HEK293 (cell line): Measurements from ENCODE around the gene MPC2.
A peak's percentile ranks its signal among the peaks of the same experiment; 100 is the strongest.

ENCODE experiments used
- HIC1 ChIP-seq: fragments of 450-650 bp; formaldehyde crosslinking; IDR thresholded peaks from 2 replicates; pipeline ENCODE4 v1.5.1; 2016; ENCODE audit warnings: missing biosample characterization, missing genetic modification characterization
- HOXA7 ChIP-seq: sonication (generic); formaldehyde crosslinking; IDR thresholded peaks from 2 replicates; pipeline ENCODE4 v1.8.1; 2022; ENCODE audit warnings: missing genetic modification reagents, borderline replicate concordance
- MEIS1 ChIP-seq: sonication (generic); formaldehyde crosslinking; IDR thresholded peaks from 2 replicates; pipeline ENCODE4 v1.8.1; 2022; ENCODE audit warnings: missing genetic modification reagents, mild to moderate bottlenecking, borderline replicate concordance
- OSR2 ChIP-seq: fragments of 450-650 bp; formaldehyde crosslinking; IDR thresholded peaks from 2 replicates; pipeline ENCODE4 v1.5.1; 2016; ENCODE audit warnings: missing biosample characterization, missing genetic modification characterization
- PRDM2 ChIP-seq: fragments of 450-650 bp; formaldehyde crosslinking; IDR thresholded peaks from 2 replicates; pipeline ENCODE4 v1.5.1; 2016; ENCODE audit warnings: missing biosample characterization, missing genetic modification characterization, borderline replicate concordance
- RBAK ChIP-seq: fragments of 450-650 bp; formaldehyde crosslinking; IDR thresholded peaks from 2 replicates; pipeline ENCODE4 v1.5.1; 2016; ENCODE audit warnings: missing biosample characterization, missing genetic modification characterization
- SP7 ChIP-seq: fragments of 450-650 bp; formaldehyde crosslinking; IDR thresholded peaks from 2 replicates; pipeline ENCODE4 v1.5.1; 2016; ENCODE audit warnings: missing biosample characterization, missing genetic modification characterization
- ZBTB17 ChIP-seq: fragments of 450-650 bp; formaldehyde crosslinking; IDR thresholded peaks from 2 replicates; pipeline ENCODE4 v1.5.1; 2016; ENCODE audit warnings: missing biosample characterization, missing genetic modification characterization
- ZBTB7A ChIP-seq: fragments of 450-650 bp; formaldehyde crosslinking; IDR thresholded peaks from 2 replicates; pipeline ENCODE4 v1.5.1; 2016; ENCODE audit warnings: low read depth, missing biosample characterization, missing genetic modification characterization
- ZBTB8A ChIP-seq: fragments of 450-650 bp; formaldehyde crosslinking; IDR thresholded peaks from 2 replicates; pipeline ENCODE4 v1.5.1; 2016; ENCODE audit warnings: missing biosample characterization, missing genetic modification characterization
- ZNF112 ChIP-seq: fragments of 450-650 bp; formaldehyde crosslinking; IDR thresholded peaks from 2 replicates; pipeline ENCODE4 v1.5.0; 2017; ENCODE audit warnings: missing biosample characterization, missing genetic modification characterization
- ZNF133 ChIP-seq: fragments of 450-650 bp; formaldehyde crosslinking; IDR thresholded peaks from 2 replicates; pipeline ENCODE4 v1.5.1; 2016; ENCODE audit warnings: missing biosample characterization, missing genetic modification characterization
- ZNF138 ChIP-seq: fragments of 450-650 bp; formaldehyde crosslinking; IDR thresholded peaks from 2 replicates; pipeline ENCODE4 v1.5.1; 2016; ENCODE audit warnings: missing biosample characterization, missing genetic modification characterization, borderline replicate concordance
- ZNF18 ChIP-seq: fragments of 450-650 bp; formaldehyde crosslinking; IDR thresholded peaks from 2 replicates; pipeline ENCODE4 v1.5.1; 2016; ENCODE audit warnings: missing biosample characterization, missing genetic modification characterization
- ZNF23 ChIP-seq: fragments of 450-650 bp; formaldehyde crosslinking; IDR thresholded peaks from 2 replicates; pipeline ENCODE4 v1.5.1; 2016; ENCODE audit warnings: missing biosample characterization, missing genetic modification characterization, borderline replicate concordance
- ZNF324 ChIP-seq: fragments of 450-650 bp; formaldehyde crosslinking; IDR thresholded peaks from 2 replicates; pipeline ENCODE4 v1.5.1; 2016; ENCODE audit warnings: missing biosample characterization, missing genetic modification characterization
- ZNF37A ChIP-seq: fragments of 450-650 bp; IDR thresholded peaks from 2 replicates; pipeline ENCODE4 v1.5.1; 2018; ENCODE audit warnings: missing biosample characterization, missing genetic modification characterization
- ZNF426 ChIP-seq: fragments of 450-650 bp; formaldehyde crosslinking; IDR thresholded peaks from 2 replicates; pipeline ENCODE4 v1.5.1; 2017; ENCODE audit warnings: missing biosample characterization, missing genetic modification characterization, mild to moderate bottlenecking, inconsistent platforms, moderate library complexity
- ZNF48 ChIP-seq: fragments of 450-650 bp; formaldehyde crosslinking; IDR thresholded peaks from 2 replicates; pipeline ENCODE4 v1.5.1; 2016; ENCODE audit warnings: missing biosample characterization, missing genetic modification characterization
- ZNF501 ChIP-seq: fragments of 450-650 bp; formaldehyde crosslinking; IDR thresholded peaks from 2 replicates; pipeline ENCODE4 v1.5.1; 2016; ENCODE audit warnings: missing biosample characterization, missing genetic modification characterization
- ZNF560 ChIP-seq: fragments of 450-650 bp; formaldehyde crosslinking; IDR thresholded peaks from 2 replicates; pipeline ENCODE4 v1.5.1; 2017; ENCODE audit warnings: missing biosample characterization, missing genetic modification characterization, borderline replicate concordance
- ZNF571 ChIP-seq: fragments of 450-650 bp; formaldehyde crosslinking; IDR thresholded peaks from 2 replicates; pipeline ENCODE4 v1.5.0; 2017; ENCODE audit warnings: missing biosample characterization, missing genetic modification characterization
- ZNF768 ChIP-seq: fragments of 450-650 bp; formaldehyde crosslinking; IDR thresholded peaks from 2 replicates; pipeline ENCODE4 v1.5.1; 2018; ENCODE audit warnings: missing biosample characterization, mild to moderate bottlenecking, missing genetic modification characterization
- ZNF776 ChIP-seq: fragments of 450-650 bp; formaldehyde crosslinking; IDR thresholded peaks from 2 replicates; pipeline ENCODE4 v1.5.0; 2017; ENCODE audit warnings: missing biosample characterization, missing genetic modification characterization, borderline replicate concordance
- ZNF830 ChIP-seq: fragments of 450-650 bp; IDR thresholded peaks from 2 replicates; pipeline ENCODE4 v1.5.0; 2018; ENCODE audit warnings: missing biosample characterization, missing genetic modification characterization, low read depth, mild to moderate bottlenecking, moderate library complexity
- ZSCAN23 ChIP-seq: fragments of 450-650 bp; formaldehyde crosslinking; IDR thresholded peaks from 2 replicates; pipeline ENCODE4 v1.5.1; 2016; ENCODE audit warnings: missing biosample characterization, missing genetic modification characterization
- ZSCAN5A ChIP-seq: fragments of 450-650 bp; formaldehyde crosslinking; IDR thresholded peaks from 2 replicates; pipeline ENCODE4 v1.5.1; 2016; ENCODE audit warnings: missing biosample characterization, missing genetic modification characterization

Gene MPC2

GRCh38 chr1:167984886-167985489 is 48.1 kb upstream of the MPC2 start (continued):
- TF ChIP-seq ZBTB7A (tag by site-specific recombination): no peak
- peak; percentile 57 for TF ChIP-seq ZBTB17 (tag by site-specific recombination)
- no peak for TF ChIP-seq ZNF560 (tag by site-specific recombination)
- TF ChIP-seq ZNF37A (tag by site-specific recombination): no peak
- peak; percentile 74 for TF ChIP-seq ZNF18
- no peak for TF ChIP-seq HOXA7 (CRISPR knock-in tag)
- no peak for TF ChIP-seq ZNF830 (tag by site-specific recombination)
- peak; percentile 74 for TF ChIP-seq ZNF112
- TF ChIP-seq ZNF23 (tag by site-specific recombination): no peak
- 0 out of 2 replicates have a peak, but pooled peaks have one; percentile 23 for TF ChIP-seq ZNF133
- TF ChIP-seq ZNF426 (tag by site-specific recombination): no peak
- peak; percentile 80 for TF ChIP-seq ZNF501
- no peak for TF ChIP-seq ZNF48 (tag by site-specific recombination)
- TF ChIP-seq PRDM2: no peak
- no peak for TF ChIP-seq ZNF768 (tag by site-specific recombination)
- 0 out of 2 replicates have a peak, but pooled peaks have one; percentile 53 for TF ChIP-seq ZNF324
- TF ChIP-seq ZNF571 (tag by site-specific recombination): no peak
- TF ChIP-seq ZSCAN23 (tag by site-specific recombination): no peak
- peak; percentile 78 for TF ChIP-seq RBAK
- peak; percentile 83 for TF ChIP-seq ZNF776
- TF ChIP-seq OSR2: no peak
- no peak for TF ChIP-seq HIC1 (tag by site-specific recombination)
- TF ChIP-seq SP7: peak; percentile 83
- no peak for TF ChIP-seq MEIS1 (CRISPR knock-in tag)
- TF ChIP-seq ZNF138 (tag by site-specific recombination): no peak
- TF ChIP-seq ZSCAN5A: peak; percentile 56; the same call in 1 of the 2 replicates
- TF ChIP-seq ZBTB8A: no peak
